Measurements from ENCODE around the gene CYP19A1.

DNA sequence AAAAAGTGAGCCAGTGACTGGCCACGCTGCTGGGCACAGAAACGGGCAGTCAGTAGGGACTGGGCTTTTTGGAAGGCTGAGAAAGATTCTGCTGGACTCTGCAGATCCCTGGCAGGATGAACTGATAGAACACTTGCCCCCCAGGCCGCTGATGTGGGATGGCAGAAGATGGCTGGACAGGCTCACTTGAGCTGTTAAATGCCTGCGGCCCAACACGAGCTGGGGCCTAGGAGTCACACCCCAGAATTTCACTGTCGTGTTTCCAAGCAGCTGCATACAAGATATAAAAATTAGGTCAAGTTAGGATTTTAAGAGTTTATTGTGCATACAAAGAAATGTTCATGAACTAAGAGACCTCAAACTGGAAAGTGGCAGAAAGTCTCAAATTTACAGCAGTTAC lies 29.9 kb upstream of the CYP19A1 start:
- TF ChIP-seq, protein P1, sequence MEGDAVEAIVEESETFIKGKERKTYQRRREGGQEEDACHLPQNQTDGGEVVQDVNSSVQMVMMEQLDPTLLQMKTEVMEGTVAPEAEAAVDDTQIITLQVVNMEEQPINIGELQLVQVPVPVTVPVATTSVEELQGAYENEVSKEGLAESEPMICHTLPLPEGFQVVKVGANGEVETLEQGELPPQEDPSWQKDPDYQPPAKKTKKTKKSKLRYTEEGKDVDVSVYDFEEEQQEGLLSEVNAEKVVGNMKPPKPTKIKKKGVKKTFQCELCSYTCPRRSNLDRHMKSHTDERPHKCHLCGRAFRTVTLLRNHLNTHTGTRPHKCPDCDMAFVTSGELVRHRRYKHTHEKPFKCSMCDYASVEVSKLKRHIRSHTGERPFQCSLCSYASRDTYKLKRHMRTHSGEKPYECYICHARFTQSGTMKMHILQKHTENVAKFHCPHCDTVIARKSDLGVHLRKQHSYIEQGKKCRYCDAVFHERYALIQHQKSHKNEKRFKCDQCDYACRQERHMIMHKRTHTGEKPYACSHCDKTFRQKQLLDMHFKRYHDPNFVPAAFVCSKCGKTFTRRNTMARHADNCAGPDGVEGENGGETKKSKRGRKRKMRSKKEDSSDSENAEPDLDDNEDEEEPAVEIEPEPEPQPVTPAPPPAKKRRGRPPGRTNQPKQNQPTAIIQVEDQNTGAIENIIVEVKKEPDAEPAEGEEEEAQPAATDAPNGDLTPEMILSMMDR (IDR thresholded peaks at IDR 0.05; ENCODE audit: low read depth, low read length), result no peak
- TF ChIP-seq EZH2phosphoT487 (IDR thresholded peaks at IDR 0.05; ENCODE audit: low read depth), result no peak

All from OCI-LY3 (cell line).